ENCODE measurements around the gene MS4A8.
A peak's percentile ranks its signal among the peaks of the same experiment; 100 is the strongest.
"Not testable (repeated sequence)": the region's sequence is repeated elsewhere in the genome, so short reads cannot be mapped to it uniquely, and the experiment has no call there.

Gene MS4A8, protein sequence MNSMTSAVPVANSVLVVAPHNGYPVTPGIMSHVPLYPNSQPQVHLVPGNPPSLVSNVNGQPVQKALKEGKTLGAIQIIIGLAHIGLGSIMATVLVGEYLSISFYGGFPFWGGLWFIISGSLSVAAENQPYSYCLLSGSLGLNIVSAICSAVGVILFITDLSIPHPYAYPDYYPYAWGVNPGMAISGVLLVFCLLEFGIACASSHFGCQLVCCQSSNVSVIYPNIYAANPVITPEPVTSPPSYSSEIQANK

DNA sequence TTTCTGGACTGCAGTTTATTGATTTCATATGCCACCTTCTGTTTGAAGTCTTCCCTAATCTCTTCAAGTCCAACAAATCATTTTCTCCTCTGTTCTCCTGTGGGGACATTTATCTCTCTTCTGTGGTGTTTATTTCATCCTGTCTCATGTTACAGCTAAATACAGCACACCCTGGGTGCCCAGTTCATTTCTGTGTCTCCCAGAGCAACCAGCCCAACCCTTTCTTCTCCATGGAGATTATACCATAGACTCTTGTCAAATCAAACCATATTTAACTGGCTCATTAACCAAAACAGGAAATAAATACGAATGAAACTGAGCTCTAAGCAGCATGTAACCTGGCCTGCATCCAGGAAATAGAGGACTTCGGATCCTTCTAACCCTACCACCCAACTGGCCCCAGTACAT, at the start of gene MS4A8:
TSS of gene MS4A8 (plus strand) at position 329 of the 408 bp plus-strand sequence. CDS start 1,249 bp downstream, outside the sequence.
- no peak for DNase-seq

DNA sequence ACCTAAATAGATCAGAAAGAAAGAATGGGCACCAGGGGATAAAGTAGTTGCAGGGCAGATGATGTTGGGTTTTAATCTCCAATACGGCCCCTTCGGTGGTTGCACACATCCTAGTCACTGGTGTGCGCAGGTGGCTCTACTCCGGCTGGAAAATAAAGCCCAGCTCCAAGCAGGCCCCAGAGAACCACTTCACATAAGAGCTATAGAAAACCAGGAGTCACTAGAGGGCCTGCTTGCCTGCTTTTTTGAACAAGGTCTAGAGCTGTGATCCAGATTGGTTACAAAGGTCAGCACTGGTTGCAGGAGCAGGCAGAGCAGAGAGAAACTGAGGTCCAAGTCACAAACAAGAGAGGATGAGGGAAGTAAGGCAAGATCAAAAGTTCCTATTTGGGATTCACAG, 41.5 kb upstream of the MS4A8 start:
- no peak for DNase-seq

DNA sequence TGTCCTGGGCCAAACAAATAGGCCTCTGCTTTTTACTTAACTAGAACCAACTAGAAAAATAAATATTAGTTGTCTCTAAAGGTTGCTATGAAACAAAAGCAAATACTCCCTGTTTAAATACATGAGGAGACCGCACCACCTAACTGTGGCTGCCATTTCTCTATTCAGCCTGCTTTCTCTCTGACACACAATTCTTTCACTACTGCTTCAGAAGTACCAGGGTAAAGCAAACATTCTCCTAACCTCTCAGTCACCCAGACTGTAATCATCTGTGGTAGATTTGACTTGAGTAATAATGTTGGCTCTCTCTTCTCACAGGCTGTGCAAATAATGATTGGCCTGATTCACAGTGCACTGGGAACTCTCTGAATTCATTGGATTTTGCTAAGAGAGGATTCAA, 41.0 kb upstream of the MS4A8 start:
- DNase-seq: no peak

DNA sequence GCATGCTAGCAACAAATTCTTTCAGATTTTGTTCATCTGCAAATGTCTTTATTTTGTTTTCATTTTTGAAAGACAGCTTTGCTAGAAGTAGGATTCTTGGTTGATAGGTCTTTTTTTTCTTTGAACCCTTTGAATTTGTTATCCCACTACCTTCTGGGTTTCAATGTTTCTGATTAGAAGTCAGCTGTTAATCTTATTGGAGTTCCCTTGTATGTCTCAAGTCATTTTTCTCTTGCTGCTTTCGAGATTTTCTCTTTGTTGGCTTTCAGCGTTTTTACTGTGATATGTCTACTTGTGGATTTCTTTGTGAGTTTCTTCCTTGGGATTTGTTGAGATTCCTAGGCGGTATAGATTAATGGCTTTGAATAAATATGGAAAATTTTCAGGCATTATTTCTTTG, 27.2 kb upstream of the MS4A8 start:
- no peak for DNase-seq

DNA sequence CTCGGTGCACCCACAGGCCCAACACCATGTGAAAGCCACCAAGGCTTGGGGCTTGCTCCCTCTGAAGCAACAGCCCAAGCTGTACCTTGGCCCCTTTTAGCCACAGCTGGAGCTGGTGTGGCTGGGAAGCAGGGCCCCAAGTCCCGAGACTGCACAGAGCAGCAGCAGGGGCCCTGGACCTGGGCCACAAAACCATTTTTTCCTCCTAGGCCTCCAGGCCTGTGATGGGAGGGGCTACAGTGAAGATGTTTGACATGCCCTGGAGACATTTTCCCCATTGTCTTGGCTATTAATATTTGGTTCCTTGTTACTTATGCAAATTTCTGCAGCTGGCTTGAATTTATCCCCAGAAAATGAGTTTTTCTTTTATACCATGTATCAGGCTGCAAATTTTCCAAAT, 21.2 kb upstream of the MS4A8 start:
- DNase-seq: not testable (repeated sequence)

DNA sequence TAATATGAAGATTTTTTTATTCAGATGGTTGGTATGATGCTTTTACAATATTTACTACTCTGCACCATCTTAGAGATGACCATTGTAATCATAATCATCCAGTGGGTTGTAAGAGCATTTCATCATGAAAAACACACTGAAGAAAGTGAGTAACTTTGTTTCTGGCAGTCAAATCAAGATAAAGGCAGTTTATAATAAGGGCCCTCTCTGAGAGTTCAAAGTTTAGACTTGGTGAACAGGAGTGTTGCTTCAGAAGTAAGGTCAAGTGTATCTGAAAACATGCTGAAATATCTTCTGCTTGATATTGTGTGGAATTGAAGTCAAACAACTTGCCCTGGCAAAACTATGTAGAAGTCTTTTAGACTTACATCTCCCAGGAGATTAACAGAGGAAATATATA, 19.5 kb upstream of the MS4A8 start:
- DNase-seq: no peak

DNA sequence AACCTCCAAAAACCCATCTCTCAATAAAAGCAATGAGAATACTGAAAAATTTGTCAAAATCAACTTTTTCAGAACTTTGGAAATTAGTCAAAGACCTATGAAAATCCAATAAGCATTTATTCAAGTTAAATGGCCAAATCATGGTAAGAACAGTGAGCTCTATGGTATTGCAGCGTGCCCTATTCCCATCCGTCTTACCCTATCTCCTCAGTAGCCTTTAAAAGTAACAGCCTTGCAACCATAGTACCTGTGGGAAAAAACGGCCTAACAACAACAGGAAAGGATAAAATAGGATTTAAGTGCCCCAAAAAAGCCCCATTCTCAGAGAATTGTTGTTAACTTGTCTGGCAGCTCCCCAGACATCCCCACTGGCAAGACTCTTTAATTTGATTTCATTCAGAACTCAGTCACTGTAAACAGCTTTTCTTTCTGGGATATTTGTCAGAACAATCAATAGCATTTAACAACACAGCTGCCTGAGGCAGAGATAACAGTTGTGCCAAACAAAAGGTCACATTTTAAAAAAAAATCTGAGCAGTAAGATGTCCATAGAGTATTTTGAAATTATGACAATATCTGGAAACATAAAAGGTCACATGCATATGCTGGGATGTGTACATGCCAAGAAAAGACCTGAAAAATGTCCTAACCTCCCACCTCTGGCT, 18.8 kb upstream of the MS4A8 start:
- no peak for DNase-seq

DNA sequence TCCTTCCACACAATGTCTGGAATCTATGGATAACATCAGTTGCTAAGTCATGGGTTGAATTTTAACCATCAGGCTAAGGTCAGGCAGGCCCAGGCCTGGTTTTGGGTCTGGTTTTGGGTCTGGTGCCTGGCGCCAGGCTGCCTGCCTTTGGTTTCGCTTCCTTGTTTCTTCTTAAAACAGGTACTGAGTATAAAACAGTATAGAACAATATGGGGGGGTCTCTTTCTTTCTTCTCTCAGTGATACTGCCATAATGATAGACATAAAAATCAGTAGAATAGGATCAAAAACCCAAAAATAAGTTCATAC, 14.9 kb upstream of the MS4A8 start:
- not testable (repeated sequence) for DNase-seq

DNA sequence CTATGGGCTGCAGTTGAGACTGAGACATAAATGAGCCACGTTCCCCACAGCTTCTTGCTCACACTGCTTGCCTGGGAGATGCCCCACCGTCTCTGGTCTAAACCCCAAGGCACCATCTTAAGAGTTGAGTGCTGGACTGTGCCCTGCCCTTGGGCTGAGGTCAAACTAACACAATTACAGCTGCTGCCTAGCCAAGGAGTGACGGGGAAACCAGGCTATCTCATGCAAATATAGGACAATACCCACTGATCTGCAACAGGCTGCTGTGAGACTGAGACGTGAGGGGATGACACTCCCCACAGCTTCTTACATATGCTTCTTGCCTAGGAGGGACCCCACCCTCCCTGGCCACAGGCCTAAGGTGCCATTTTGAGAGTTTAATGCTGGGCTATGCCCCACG, 7.8 kb upstream of the MS4A8 start:
- no peak for DNase-seq

DNA sequence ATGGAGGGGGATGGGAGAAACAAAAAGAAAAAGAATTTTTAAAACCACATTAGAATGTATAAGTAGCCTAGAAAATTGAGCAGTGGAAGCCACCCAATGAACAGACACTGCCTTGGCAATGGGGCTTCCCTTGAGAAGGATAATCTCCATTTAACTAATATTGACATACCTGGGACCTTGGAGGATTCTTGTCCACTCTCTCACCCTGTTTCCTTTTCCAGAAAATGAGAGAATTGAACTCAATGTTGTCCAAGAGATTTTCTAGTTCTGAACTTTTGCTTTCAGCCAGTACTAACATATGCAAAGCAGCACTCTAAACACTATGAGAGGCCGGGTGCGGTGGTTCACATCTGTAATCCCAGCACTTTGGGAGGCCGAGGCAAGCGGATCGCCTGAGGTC, 524 bp downstream of the MS4A8 start:
- DNase-seq: no peak

DNA sequence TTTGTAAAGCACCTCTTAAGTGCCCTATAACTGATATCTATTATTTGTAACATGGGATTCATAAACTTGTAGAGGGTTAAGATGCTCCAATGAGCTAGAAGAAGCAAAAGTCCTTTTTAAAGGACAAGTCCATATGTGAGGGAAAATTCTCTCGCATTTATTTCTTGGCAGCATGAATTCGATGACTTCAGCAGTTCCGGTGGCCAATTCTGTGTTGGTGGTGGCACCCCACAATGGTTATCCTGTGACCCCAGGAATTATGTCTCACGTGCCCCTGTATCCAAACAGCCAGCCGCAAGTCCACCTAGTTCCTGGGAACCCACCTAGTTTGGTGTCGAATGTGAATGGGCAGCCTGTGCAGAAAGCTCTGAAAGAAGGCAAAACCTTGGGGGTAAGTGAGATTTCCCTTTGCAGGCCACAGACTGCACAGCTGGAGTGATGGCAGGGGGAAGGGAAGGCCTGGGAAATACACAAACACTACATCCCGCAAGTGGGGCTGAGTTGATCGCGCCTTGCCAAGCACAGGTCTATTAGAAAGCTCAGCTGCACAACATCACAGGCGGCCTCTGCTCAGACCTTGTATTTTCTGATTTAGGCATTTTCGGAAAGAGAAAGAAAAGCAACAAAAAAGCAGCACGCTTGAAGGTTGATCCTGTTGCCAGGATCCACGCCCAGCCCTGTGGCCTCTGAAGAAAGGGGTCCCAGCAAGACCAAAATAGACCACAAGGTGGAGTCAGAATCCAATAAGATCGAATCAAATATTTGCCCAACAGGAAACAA, 1.5 kb downstream of the MS4A8 start:
- DNase-seq: peak; percentile 27

DNA sequence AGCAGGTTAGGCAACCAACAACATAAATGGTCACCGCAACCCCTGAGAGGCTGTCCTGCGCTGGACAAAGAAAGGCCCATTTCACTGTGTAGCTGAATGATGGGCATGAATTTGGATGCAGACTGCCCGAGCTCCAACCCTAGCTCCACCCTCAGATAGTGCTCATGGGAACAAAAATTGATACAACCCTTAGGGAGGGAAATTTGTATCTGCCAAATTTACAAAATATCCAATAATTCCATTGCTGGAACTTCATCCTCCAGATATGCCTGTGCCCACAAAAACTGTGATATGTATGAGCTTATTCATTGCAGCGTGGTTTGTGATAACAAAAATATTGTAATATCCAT, 2.0 kb downstream of the MS4A8 start:
- no peak for DNase-seq

DNA sequence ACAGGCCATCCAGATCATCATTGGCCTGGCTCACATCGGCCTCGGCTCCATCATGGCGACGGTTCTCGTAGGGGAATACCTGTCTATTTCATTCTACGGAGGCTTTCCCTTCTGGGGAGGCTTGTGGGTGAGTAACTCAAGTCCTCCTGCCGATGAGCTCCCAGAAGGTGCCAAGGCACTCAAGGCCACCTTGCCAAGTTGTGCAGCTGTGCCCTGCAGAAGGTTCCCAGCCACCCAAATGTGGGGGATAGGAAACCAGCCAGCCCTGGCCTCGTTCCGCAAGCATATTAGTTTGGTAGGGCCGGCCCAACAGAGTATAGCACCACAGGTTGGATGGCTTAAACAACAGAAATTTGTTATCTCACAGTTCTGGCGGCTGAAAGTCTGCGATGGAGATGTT, 4.0 kb downstream of the MS4A8 start:
- DNase-seq: no peak

DNA sequence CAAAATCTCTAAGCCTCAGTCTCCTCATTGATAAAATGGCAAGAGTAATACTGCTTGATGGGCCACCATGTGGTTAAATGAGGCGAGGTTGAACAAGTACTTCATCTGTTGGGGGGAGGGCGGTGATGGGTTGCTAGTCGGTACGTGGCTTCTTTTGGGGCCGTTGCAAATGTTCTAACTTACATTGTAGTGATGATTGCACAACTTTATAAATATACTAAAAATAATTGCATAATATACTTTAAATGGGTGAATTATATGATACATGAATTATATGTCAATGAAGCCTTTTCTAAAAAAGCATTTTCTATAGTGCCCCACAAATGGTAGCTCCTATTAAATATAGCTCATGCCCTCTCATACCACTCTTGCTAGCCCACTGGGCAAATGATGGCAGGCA, 6.5 kb downstream of the MS4A8 start:
- DNase-seq: no peak

DNA sequence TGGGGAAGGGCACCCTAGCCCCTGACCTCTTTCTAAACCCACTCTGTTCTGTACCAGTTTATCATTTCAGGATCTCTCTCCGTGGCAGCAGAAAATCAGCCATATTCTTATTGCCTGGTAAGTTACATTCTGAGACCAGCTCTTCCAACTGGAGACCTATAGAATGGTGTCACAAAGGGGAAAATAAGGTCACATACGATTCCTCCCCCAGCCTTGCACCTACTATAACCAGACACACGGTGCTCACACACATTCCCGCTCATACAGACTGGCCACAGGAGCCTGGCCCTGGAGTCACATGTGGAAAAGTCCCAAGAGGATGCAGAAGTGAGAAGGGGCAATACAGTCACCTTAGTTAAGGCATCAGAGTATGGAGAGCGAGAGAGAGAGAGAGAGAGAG, 7.5 kb downstream of the MS4A8 start:
- no peak for DNase-seq

DNA sequence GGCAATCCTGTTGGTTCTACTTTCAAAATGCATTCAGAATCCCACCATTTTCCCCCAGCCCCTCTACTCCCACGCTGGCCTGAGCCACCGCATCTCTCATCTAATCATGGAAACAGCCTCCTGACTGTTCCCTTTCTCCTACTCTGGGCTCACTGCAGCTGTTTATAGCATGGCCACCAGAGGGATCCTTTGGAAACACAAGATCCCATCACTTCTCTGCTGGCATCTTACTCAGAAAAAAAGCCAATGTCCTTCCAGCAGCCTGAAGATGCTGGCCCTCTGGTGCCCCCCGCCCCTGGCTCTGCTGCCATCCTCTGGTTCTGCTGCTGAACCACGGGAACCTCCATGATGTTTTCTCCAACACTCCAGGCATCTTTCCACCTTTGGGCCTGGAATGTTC, 11.1 kb downstream of the MS4A8 start:
- no peak for DNase-seq

DNA sequence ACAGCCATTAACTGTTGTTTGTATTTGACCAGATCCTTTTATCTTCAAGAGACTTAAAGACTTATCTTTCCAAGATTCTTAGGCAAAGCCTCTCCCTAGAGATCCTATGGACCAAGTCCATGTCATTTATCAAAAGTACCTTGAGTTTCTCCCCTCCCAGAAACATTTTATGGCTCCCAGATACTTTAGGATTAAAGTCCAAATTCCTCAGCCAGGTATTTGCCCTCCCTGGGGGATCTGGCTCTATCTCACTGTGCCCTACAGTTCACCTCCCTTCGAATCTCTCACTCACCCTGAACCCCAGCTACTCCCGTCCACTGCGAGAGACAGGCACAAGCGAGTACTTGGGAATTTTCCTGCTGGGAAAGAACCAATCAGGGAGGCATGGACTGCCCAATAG, 11.9 kb downstream of the MS4A8 start:
- no peak for DNase-seq

DNA sequence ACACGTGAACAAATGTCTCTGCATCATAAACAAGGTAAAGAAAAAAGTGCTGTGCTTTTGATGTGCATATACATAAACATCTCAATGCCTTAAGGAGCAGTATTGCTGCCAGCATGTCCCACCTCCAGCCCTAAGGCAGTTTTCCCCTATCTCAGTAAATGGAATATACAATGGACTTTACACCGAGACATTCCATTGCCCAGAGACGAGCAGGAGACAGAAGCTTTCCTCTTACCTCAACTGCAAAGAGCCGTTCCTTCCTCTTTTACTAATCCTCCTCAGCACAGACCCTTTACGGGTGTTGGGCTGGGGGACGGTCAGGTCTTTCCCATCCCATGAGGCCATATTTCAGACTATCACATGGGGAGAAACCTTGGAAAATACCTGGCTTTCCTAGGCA, 14.0 kb downstream of the MS4A8 start:
- DNase-seq: not testable (repeated sequence)

DNA sequence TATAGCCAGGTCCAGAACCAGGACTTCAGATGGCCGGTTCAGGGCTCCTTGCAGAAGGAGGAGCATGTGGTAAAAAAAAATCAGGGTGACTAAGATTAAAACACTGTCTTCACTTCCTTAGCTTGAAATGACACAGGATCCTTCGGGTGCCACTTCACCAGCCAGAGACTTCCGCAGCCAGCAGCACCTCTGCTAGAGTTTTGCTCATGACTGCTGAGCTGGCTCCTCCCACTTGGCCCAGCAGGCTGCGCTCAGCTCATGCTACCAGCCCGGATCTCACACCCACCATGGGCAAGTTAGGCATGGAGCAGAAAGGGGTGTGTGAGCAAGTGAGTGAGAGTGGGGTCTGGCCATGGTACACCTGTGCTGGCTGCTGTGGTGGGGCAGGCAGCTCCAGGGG, 18.5 kb downstream of the MS4A8 start:
- DNase-seq: peak; percentile 75

DNA sequence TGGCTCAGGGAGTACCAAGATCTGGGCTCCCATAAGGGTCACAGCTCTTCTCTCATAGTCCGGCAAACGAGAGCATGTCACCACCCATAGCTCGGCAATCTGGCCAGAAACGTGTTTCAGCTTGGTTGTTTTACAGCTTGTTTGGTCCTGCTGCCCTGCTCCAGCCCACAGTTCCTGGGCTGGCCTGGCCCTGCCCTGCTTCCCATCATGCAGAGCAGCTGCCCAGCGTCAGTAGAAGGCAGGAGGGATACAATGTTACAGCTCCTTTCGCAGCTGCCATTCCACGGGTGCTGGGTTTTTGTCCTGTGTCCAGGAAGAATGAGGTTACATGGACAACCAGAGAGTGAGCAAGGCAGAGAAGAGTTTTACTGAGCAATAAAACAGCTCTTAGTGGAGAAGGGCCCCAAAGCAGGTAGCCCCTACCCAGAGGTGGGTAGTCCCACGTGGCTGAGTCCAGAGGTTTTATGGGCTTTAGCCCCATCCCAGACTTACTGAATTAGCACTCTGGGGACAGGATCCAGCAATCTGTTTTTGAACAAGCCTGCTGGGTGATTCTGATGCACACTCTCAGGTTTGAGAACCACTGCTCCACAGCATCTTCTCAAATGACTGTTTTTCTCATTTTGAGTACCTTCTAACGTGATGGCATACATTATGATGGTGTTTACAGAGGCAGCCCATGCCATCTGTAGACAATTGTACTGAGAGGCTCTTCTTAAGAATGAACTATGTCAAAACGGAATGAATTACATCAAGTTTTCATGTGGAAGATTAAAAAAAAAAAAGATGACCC, 19.3 kb downstream of the MS4A8 start:
- peak; percentile 65 for DNase-seq

DNA sequence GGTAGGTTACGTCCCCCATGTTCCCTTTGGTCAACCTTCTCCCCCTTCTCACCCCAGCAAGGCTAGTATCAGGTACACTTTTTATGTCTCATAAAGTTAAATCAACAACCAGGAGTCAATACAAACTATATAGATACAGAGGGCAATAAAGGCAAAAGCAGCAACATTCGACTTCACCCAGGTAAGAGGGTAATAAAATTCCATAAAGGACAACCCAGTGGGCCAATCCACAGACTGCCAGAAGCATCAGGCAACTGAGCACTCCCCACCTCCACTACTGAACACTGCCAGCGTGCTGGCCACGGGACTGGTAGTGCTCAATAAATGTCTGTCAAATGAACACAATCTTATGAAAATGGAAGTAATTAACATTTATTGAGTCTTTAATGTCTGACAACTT, 20.0 kb downstream of the MS4A8 start:
- DNase-seq: no peak

DNA sequence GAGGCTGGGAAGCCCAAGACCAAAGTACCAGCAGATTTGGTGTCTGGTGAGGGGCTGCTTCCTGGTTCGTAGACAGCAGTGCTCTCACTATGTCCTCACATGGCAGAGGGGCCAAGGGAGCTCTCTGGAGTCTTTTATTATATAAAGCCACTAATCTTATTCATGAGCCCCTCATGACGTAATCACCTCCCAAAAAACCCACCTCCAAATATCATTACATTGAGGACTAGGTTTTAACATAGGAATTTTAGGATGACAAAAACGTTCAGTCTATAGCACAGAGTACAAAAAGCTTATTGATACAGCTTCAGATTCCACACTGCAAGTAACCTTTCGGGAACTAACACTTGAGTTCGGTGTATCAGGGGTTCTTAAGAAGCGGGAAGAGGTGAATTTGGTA, 21.0 kb downstream of the MS4A8 start:
- DNase-seq: no peak

DNA sequence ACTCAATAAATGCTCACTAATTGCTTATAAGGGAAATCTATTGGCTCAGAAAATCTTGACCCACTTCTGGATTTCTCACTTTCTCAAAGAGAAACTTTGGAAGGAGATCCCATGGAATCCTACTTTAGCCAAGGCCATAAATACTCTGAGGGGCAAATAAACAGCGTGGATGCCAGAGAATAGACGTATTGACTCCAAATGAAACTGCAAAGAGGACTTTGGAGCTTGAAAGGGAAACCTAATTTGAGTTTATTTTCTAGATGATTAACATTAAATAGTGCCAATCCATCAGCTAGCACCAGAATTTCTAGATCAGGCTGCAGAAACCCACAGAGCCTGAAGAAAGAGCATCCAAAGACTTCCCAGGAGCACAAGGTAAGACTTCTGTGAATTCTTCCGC, 25.0 kb downstream of the MS4A8 start, which contains the start of gene MS4A18:
TSS of gene MS4A18 (plus strand) at position 301 of the 400 bp plus-strand sequence.
- DNase-seq: no peak

DNA sequence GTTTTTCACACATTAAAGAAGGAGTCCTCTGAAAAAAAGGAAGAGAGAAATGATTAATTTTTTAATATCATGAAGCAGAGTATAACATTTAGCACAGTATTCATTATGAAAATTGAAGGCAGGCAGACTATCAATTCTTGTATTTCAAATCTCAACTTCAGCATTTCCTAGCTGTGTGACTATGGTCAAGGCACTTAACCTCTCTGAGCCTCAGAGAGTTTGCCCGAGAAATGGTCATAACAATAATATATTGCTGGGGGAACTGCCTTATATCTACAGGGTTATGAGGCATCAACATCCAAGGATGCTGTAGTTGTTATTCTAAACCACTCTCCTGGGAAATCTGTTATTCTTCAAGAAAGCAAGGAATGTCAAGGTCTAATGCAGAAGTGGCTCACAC, 26.2 kb downstream of the MS4A8 start:
- DNase-seq: no peak
